ENCODE data around the gene MEGF9.
A peak's percentile ranks its signal among the peaks of the same experiment; 100 is the strongest.

Gene MEGF9

DNA sequence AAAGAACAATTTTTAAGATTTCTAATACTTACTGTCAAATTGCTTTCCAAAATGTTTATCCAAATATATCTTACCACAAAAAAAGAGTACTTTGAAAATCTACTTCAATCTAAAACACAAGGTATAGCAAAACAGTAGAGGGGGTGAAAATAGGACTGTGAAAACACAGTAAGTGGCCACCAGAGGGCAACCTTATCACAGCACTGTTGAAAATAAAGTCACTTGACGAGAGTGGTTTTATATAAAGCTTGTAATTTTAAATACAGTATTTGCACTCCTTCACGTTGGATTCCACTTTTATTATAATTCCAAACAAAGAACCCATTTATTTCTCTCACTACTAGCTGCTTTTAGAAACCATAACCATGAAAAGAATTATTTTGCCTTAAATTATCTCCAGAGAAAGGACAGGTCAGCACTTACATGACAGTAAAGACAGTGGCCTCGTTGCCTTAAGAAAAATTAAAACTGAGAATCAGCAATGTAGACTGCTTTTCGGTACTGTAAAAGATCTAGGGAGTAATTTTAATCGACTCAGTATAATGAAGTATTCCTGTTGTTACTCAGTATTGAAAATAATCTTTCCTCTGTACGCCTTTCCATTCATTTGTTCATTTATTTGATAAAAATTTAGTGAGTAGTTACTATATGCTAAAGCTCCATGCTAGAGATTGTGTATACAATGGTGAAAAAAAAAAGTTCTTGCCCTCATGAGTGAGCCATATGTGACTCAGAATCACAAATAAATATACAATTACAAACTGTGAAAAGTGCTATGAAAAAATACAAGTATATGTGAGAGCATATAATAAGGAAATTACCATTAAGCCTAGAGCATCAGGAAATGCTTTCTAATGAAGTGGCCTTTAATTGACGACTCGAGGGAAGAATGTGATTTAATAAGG, 94.3 kb downstream of the MEGF9 start:
- DNase-seq, result peak; percentile 60 to 63

DNA sequence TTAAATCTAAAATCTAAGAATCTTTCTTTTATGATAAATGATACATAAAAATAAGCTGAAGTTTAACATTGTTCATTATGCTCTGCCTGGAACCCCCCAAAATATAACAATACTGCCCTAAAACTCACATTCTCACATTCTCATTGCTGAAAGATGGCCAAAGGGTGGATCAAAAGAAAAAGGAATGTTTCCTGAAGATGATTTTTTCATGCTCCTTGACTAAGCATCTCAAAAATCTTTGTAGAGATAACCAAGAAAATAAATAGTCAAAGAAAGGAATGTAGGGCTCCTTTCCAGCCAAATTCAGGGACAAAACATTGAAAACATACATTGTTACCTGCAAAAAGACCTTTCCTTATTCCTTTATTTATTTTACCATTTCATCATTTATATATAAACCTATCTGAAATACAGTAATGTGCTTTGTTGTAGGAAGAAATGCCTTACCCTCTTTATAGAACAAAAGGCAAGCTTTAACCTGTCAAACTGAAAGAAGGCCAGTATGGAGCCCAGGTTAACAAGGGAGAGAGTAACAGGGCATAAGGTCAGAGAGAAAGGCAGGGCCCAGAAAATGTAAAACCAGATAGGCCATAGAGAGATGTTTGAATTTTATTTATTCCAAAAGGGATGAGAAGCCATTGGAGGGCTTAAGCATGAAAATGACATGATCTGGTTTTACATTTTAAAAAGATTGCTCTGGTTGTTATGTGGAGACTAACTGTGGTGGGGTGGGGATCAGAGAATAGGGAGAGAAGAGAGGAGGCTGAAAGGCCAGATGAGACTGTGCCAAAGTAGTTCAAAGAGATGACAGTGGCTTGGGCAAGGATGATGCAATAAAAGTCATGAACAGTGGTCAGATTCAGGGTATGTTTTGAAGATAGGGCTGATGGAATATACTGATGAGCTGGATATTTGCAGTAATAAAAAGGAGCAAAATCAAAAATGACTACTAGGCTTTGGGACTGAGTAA, 97.0 kb downstream of the MEGF9 start:
- DNase-seq, result no peak

DNA sequence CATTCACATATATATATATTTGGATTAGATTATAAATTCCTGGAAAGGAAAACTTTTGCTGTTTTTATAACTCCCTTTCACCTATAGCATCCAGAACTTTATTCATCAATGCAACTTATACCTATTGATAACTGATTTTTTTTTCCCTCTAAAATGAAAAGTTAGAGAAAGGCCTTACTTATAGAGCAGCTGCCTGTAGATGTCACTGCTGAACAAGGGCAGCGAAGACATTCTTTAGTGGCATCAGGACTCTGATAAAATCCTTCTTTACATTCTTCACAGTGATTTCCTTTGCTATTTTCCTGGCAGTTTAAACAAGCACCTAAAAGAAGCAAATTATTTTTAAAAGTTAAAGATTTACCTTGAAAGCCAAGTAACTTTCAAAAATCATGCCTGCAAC, 102.1 kb downstream of the MEGF9 start:
- no peak for DNase-seq

DNA sequence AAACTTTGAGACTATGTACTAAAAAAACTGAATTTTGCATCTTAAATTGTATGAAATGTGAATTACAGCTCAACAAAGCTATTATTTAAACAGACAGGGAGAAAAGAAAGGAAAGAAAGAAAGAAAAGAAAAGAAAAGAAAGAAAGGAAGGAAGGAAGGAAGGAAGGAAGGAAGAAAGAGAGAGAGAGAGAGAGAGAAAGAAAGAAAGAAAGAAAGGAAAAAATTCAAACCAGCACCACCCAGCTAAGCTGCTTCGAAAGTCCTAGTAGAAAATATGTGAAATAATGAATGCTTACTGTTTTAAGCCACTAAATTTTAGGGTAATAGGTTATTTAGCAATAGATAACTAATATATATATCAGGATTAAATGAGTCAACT, 102.6 kb downstream of the MEGF9 start:
- no peak for DNase-seq

DNA sequence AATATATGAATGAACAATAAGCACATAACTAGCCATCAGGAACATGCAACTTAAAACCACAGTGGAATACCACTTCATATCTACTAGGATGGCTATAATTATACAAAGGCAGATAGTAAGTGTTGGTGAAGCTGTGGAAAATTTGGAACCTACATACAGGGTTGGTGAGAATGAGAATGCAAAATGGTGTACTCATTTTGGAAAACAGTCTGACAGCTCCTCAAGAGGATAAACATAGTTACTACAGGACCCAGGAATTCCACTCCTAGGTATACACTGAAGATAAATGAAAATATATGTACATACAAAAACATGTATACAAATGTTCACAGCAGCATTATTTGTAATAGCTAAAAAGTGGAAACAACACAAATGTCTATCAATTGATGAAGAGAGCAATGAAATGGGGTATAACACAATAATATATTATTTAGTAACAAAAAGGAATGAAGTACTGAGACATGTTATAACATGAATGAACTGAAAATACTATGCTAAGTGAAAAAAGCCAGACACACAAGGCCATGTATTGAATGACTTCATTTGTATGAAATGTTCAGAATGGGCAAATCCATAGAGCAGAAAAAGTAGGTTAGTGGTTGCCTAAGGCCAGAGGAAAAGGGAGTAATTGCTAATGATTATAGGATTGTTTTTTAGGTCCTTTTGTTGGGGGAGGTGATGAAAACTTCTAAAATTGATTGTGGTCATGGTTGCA, 103.1 kb downstream of the MEGF9 start:
- DNase-seq, result no peak

DNA sequence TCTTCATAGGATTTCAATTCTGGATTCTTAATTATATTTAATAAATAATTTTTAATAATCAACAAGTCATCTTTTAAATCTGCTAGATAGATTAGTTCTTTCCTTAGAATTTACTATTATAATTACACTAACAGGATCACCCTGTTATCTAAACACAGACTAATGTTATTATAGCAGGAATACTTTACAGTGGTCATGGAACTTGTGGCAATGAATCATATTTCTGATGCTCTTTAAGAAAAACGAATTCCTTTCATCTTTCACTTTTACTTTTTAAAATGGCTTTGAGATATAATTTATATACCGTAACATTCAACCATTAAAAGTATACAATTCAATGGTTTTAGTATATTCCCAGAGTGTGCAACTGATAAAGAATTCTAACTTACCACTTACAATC, 104.6 kb downstream of the MEGF9 start:
- DNase-seq, result no peak

DNA sequence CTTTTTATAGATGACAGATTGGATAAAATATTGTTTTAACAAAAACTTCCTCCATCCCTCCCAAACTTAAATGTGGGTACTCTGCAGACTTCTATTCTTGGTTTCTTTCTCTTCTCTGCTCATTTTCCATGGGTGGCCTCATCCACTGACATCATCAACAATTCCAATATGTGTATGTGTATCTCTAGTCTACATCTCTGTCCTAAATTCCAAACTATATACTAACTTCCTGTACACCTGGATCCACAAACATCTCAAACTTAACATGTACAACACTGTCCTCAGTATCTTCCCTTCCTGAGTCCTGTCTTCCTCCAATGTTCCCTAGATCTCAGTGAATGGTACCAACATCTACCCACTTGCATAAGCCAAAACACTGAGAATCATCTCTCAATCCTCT, 105.8 kb downstream of the MEGF9 start:
- no peak for DNase-seq

DNA sequence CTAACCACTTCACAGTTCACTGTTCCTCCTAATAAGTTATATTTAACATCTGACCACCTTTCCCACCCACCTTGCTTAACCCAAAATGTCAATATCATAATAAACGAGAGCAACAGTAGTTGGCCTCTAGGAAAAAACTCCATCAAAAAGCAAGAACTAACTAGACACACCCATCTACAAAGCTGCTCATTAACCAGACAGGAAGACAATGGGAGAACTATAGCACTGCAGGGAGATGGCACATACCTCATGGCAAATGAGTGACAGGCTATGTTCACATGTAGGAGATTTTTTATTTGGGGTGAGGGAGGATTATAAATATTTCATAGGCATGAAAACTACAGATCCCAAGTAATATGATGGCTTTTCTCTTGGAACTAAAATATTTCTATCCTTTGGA, 110.7 kb downstream of the MEGF9 start:
- no peak for DNase-seq

DNA sequence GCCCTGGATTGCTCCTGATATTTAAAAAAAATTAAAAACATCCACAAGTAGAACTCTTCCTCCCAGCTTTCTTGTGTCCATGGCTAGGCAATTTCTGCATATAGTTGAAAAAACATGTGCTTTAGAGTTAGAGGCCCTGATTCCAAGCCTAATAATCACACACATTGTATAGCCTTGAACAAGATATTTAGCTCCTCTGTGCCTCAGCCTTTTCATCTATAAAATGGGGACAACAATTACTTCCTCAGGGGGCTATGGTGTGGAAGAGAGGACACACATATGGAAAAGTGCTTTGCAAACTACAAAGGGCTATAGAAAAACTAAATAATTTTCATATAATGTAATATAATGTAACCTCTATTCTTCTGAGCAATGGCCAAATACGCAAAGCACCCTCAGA, 111.3 kb downstream of the MEGF9 start:
- no peak for DNase-seq

DNA sequence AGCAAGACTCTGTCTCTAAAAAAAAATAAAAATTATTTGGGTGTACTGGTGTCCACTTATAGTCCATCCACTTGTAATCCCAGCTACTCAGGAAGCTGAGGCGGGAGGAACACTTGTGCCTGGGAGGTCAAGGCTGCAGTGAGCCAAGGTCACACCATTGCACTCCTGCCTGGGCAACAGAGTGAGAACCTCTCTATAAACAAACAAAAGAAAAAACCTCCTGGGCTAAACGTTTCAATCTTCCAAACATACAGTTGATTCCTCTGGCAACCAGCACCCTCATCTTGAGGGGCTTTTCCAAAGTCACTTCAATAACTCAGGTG, 120.4 kb downstream of the MEGF9 start:
- no peak for DNase-seq

DNA sequence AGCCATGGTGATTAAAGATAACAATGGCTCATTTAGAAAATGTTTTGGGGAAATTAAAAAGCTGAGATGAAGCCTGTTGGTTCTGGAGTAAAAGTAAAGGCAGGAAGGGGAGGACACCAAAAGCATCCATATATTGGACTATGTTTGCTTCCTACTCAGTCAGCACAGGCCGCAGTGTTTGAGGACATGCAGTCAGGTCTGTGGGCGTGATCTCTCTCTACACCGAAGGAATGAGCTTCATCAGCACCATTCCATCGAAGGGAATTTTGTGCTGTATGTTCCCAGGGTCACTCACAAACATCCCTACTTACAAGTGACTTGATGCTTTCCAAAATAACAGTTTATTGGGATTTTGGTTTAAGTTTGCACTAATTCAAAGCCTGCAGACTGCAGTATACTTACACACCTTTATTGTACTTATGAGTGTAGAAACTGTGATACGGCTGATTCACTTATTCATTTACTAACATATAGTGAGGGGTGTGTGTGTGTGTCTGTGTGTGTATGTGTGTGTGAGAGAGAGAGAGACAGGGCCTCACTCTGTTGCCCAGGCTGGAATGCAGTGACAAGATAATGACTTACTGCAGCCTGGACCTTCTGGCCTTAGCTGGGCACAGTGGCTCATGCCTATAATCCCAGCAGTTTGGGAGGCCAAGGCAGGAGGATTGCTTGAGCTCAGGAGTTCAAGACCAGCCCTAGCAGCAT, 120.9 kb downstream of the MEGF9 start:
- no peak for DNase-seq

DNA sequence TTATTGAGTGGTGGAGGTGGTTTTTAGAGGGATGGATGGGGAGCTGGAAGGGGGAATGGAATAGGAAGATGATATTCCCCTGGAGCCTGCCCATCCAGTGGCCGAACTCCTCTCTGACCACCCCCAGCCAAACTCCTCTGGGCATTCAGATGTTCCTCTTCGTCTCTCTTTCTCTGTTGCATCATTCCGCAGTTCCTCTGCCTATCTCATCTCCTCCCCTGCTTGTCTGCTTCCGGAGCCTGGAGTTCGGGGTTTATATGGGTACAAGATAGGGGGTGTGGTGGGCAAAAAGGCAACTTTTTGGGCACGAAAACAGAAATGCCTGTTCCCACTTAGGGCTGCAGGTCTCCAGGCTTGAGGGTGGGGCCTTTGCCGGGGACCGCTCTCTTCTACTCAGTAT, 122.1 kb downstream of the MEGF9 start:
- DNase-seq, result no peak

DNA sequence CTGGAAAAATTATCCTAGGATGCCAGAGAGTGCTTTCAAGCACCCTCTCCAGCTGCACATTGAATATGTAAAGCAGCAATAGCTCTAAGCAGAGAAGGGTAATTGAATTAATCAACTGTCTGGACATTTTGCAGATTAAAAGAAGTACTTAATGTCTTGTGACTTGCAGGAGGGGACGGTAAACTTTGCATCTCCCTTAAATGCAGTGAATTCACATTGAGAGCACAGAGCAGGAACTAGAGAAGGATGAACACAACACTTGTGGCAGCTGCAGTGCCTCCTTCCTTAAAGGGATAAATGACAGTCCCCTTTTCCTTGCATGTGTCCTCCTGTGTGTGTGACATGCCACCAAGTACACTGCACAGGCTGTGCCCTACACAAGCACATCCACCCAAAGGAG, 126.9 kb downstream of the MEGF9 start:
- DNase-seq, result no peak

DNA sequence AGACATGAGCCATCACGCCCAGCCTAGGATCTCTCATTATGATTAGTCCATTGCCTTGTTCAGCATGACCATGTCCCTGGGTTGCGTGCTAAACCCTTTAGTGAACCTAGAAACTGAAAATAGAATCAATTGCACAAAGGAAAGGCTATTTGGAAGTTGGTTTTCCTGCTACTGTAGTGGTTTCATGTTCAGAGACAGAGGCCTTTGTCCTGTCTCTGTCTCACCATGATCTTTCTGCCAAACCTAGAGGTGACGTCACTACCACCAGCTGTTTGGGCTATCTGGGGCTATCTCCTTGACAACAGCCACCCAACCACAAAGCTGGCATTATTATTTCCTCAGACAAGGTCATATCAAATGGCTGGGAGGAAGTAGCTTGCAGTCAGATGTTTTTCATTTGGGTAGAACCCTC, 130.3 kb downstream of the MEGF9 start:
- peak; percentile 65 to 83 for DNase-seq

DNA sequence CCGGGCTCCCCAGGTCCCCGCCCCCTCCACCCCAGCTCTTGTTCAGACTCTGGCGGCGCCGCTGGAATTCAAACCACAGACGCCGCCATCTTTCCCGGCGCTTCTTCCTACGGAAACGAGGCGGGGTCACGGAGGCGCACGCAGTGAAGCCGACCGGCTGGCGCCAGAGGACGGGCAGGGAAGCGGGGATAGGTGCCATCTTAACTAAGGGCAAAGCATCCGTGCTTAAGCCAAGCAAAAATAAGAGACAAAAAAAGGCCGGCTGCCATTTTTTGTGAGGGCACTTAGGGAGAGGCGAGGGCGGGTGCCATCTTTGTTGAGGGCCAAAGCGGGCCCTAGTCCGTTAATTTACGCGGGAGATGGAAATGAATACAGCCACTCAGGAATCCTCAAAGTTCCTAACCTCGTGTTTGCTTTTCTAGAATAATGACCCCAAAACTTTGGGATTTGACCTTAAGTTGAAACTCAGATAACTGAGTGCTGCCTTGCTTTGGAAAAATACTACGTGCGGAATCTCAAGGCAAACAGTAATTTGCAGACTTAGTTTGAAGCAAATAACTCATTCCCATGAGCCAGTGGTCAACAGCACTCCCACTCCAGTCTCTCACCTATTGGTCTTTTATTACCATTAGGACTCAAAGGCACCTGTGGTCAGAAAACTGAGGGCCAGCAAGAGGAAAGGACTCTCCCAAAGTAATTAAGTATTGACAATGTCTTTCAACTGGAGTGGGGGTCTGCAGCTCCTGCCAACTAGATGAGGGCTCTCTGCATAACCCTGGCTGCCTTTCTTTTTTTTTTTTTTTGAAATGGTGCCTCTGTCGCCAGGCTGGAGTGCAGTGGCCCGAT, 134.0 kb downstream of the MEGF9 start, which contains the start of gene CDK5RAP2:
CDK5RAP2 (minus strand) TSS at position 117 of the 846 bp plus-strand sequence. CDS start 189 bp downstream, outside the sequence.
- peak; percentile 96 to 98 for DNase-seq

DNA sequence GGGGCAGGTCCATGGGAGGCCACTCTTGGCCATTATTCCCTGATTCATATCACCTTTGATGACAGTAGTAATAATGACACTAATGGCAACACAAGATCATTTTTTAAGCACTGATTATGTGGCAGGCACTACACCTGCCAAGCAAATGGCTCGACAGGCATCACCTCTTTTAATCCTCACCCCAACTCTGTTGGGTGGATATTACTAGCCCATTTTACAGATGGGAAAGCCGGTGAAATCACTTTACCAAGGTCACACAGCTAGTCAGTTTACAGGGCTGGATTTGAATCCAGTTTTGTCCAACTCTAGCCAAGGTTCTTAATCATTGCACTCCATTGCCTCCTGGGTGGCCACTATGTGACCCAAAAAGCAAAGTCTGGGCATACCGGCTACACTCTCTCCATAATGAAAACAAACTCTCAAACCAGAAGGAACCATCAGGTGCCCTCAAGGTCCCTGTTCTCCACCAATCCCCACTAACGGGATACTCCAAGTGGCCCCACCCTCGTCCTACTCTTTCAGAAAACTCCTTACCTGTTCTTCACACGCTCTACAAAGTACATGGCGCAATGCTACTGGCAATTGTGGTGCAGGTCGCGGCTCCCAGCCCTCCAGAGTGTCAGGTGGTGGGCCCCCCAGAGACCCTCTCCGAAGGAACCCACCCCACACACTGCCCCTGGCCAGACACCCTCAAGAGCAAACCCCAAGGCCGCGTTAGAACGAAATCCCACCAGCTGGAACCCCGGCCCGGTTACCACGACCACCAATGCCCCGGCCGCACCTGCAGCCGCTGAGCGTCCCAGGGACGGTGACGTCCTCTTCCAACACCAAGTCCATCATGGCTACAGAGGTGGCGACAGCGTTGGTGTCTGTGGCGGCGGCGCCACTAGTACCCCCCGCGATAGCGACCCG, 134.9 kb downstream of the MEGF9 start:
- DNase-seq, result peak in 1 of 2 experiments; percentile 25

DNA sequence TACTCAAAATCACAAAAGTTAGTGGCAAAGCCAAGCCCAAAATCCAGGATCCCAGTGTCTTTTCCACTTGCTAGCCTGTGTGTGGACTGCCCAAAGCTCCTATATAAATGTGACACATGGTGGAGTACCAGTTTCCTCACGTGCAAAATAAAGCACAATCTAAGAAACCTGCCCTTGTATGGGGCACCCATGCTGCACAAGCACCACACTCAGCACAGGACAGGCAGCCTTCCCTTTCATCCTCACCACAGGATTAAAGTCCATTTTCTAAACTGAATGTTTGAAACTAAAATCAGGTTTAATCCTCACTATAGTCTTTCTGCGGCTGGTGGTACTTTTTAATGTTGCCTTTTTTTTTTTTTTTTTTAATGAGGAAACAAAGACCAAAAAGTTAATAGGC, 139.8 kb downstream of the MEGF9 start:
- DNase-seq, result no peak

DNA sequence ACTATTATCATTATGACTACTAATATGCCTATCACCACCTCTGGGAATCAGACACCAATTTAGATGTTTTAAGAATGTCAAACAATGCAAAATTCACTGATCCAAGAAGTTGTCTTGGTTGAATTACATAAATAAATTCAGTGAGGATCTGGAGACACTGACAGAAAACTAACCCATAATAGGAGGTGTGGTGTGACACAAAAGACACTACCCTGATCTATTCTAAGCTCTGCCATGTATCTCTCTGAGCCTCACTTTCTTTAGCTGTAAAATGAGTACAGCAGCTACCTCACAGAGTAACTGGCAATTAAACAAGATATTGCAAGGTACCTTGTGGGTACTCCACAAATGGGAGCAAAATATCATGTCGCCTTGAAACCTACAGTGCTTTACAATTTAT, 141.8 kb downstream of the MEGF9 start:
- DNase-seq, result no peak

DNA sequence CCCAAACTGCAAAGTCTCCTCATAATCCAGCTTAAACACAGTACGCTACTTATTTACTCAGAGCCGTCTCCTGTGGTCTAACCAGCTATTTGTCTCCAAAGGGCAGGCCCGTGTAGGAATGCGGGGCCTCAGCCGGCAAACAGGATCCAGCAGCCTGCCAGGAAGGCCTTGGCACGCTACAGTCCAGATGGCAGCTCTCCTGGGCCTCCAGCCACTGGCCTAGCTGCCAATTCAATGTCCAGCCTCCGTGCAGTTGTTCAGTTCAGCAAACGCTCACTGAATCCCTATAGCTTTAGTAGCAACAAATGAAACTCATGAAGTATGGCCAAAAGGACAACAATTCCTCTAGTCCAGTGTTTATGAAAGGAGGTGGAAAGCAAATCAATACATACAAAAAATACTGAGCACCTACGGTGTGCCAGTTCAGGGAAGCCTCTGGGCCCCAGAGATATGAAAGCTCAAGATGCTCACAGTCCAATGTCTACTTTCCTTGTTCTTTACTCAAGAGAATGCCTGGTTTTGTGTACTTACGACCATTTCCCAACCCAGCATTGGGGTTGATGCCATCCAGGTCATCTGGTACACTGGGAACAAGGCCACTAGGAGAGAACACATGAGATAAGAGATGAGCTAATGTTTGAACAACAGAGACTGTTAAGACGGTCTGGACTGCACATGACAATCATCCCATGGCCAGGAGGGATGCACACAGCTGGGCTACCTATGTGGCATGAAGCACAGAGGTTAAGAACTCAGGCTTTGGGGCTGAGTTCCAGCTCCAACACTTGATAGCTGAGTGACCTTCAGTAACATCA, 142.6 kb downstream of the MEGF9 start:
- no peak for DNase-seq

DNA sequence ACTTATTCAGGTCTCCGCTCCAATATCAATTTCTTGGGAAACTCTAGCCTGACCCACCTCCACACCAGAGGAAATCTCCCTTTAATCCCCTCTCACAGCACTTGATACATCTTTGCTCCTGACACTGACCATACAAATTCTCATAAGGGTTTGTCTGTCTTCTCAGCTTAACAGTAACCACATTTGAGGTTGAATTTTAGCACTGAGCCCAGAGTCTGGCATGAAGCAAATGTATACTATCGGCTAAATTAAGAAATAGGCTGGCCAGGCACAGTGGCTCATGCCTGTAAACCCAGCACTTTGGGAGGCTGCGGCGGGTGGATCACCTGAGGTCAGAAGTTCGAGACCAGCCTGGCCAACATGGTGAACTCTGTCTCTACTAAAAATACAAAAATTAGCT, 144.0 kb downstream of the MEGF9 start:
- no peak for DNase-seq

All from NCI-H2081 (cell line).